Measurements from ENCODE around the gene PXT1.

- TF ChIP-seq CTCF (IDR thresholded peaks at IDR 0.05) (no peak), POLR2AphosphoS5 (IDR thresholded peaks at IDR 0.05) (no peak)
Measured at GRCh38 chr6:36461646-36462045, 19.0 kb upstream of the PXT1 start.
